ENCODE results near the gene RFNG. TPM values are rescaled to one million over a fixed set of nuclear protein-coding genes. Genes with fewer than 3 reads are reported as not detected.

Gene RFNG
- total RNA-seq, 2 experiments from 2014 or later = 17.6 to 18.0 TPM

- Mint-ChIP-seq H3K36me3 (ENCODE audit: low read depth) (peaks cover 2% of the 10 kb centered on the region), H3K27me3 (ENCODE audit: low read depth) (no peaks in the 10 kb centered on the region), H3K4me1 (ENCODE audit: low read depth) (peaks cover 13% of the 10 kb centered on the region), H3K4me3 (no peak overlapping the region), H3K9me3 (no peaks in the 10 kb centered on the region), H3K27ac (no peak overlapping the region)
- intact Hi-C loops (cut with micrococcal nuclease) = no loop called here
- DNase-seq = no peak
- CTCF ChIA-PET = interaction anchor here (1.0 kb wide), 1 partner anchor 9 kb away, joined by 4 read pairs; the partner anchor contains the start of gene DUS1L
Observed at GRCh38 chr17:82056729-82057621, 5.4 kb upstream of the RFNG start.

GRCh38 chr17:82055965-82056728, 4.5 kb upstream of the RFNG start:
- H3K36me3 Mint-ChIP-seq (ENCODE audit: low read depth) = peaks cover 2% of the 10 kb centered on the region
- no peaks in the 10 kb centered on the region for H3K9me3 Mint-ChIP-seq
- no peak overlapping the region for H3K4me3 Mint-ChIP-seq
- H3K27ac Mint-ChIP-seq = no peak overlapping the region
- intact Hi-C loops (cut with micrococcal nuclease) = no loop called here
- CTCF ChIA-PET = interaction anchor here (1.0 kb wide), 1 partner anchor 10 kb away, joined by 4 read pairs; the partner anchor contains the start of gene DUS1L
- peaks cover 13% of the 10 kb centered on the region for H3K4me1 Mint-ChIP-seq (ENCODE audit: low read depth)
- H3K27me3 Mint-ChIP-seq (ENCODE audit: low read depth) = no peaks in the 10 kb centered on the region
- no peak for DNase-seq

- Mint-ChIP-seq H3K27me3 (ENCODE audit: low read depth) (no peaks in the 10 kb centered on the region), H3K4me1 (ENCODE audit: low read depth) (peaks cover 19% of the 10 kb centered on the region), H3K9me3 (no peaks in the 10 kb centered on the region), H3K27ac (no peak overlapping the region), H3K36me3 (ENCODE audit: low read depth) (peaks cover 2% of the 10 kb centered on the region), H3K4me3 (no peak overlapping the region)
- CTCF ChIA-PET = interaction anchor here (1.1 kb wide), 1 partner anchor 133 kb away, joined by 3 read pairs; no protein-coding TSS in a partner anchor
- no peak for DNase-seq
- intact Hi-C loops (cut with micrococcal nuclease) = no loop called here
Observed at GRCh38 chr17:82055023-82055964, 3.7 kb upstream of the RFNG start.

GRCh38 chr17:82054351-82055022, 2.9 kb upstream of the RFNG start:
- intact Hi-C loops (cut with micrococcal nuclease) = no loop called here
- H3K9me3 Mint-ChIP-seq = no peaks in the 10 kb centered on the region
- CTCF ChIA-PET = interaction anchor here (0.6 to 1.1 kb wide), 2 partner anchors 14 to 133 kb away, joined by 3 read pairs; no protein-coding TSS in a partner anchor
- DNase-seq = no peak
- H3K4me1 Mint-ChIP-seq (ENCODE audit: low read depth) = peaks cover 22% of the 10 kb centered on the region
- no peak overlapping the region for H3K27ac Mint-ChIP-seq
- no peaks in the 10 kb centered on the region for H3K27me3 Mint-ChIP-seq (ENCODE audit: low read depth)
- H3K36me3 Mint-ChIP-seq (ENCODE audit: low read depth) = peaks cover 2% of the 10 kb centered on the region
- peak overlapping the region; percentile 24 for H3K4me3 Mint-ChIP-seq

- no peak for DNase-seq
- CTCF ChIA-PET = interaction anchor here (0.6 kb wide), 1 partner anchor 15 kb away, joined by 3 read pairs; no protein-coding TSS in a partner anchor
- Mint-ChIP-seq H3K27ac (no peak overlapping the region), H3K4me1 (ENCODE audit: low read depth) (peaks cover 22% of the 10 kb centered on the region), H3K27me3 (ENCODE audit: low read depth) (no peaks in the 10 kb centered on the region), H3K9me3 (no peaks in the 10 kb centered on the region), H3K36me3 (ENCODE audit: low read depth) (peaks cover 2% of the 10 kb centered on the region), H3K4me3 (peak overlapping the region; percentile 84)
- intact Hi-C loops (cut with micrococcal nuclease) = no loop called here
Observed at GRCh38 chr17:82053556-82054263, 2.1 kb upstream of the RFNG start.

- peaks cover 2% of the 10 kb centered on the region for H3K36me3 Mint-ChIP-seq (ENCODE audit: low read depth)
- H3K27me3 Mint-ChIP-seq (ENCODE audit: low read depth) = no peaks in the 10 kb centered on the region
- H3K4me1 Mint-ChIP-seq (ENCODE audit: low read depth) = peaks cover 22% of the 10 kb centered on the region
- CTCF ChIA-PET = no interaction called here
- DNase-seq = no peak
- intact Hi-C loops (cut with micrococcal nuclease) = no loop called here
- no peak overlapping the region for H3K27ac Mint-ChIP-seq
- no peaks in the 10 kb centered on the region for H3K9me3 Mint-ChIP-seq
- peak overlapping the region; percentile 84 for H3K4me3 Mint-ChIP-seq
Observed at GRCh38 chr17:82053130-82053529, 1.5 kb upstream of the RFNG start.

- Mint-ChIP-seq H3K27ac (peak overlapping the region; percentile 41), H3K4me1 (ENCODE audit: low read depth) (peaks cover 22% of the 10 kb centered on the region), H3K4me3 (peak overlapping the region; percentile 84), H3K36me3 (ENCODE audit: low read depth) (no peaks in the 10 kb centered on the region), H3K9me3 (no peaks in the 10 kb centered on the region), H3K27me3 (ENCODE audit: low read depth) (no peaks in the 10 kb centered on the region)
- DNase-seq = no peak
- CTCF ChIA-PET = no interaction called here
- intact Hi-C loops (cut with micrococcal nuclease) = no loop called here
Observed at GRCh38 chr17:82052638-82053059, 1.0 kb upstream of the RFNG start.

GRCh38 chr17:82050761-82051641, 610 bp downstream of the RFNG start:
- peaks cover 22% of the 10 kb centered on the region for H3K4me1 Mint-ChIP-seq (ENCODE audit: low read depth)

GRCh38 chr17:82050152-82050760, 1.4 kb downstream of the RFNG start:
- no peak for DNase-seq
- intact Hi-C loops (cut with micrococcal nuclease) = no loop called here
- Mint-ChIP-seq H3K4me1 (ENCODE audit: low read depth) (peaks cover 22% of the 10 kb centered on the region), H3K4me3 (peak overlapping the region; percentile 82), H3K9me3 (no peaks in the 10 kb centered on the region), H3K27me3 (ENCODE audit: low read depth) (no peaks in the 10 kb centered on the region), H3K27ac (no peak overlapping the region), H3K36me3 (ENCODE audit: low read depth) (peaks cover 3% of the 10 kb centered on the region)
- CTCF ChIA-PET = interaction anchor here (0.5 to 1.4 kb wide), 2 partner anchors 13 to 149 kb away, joined by 3 read pairs; partner anchors contain the start of gene DCXR

More at GRCh38 chr17:82050761-82051641, 610 bp downstream of the RFNG start:
- H3K27me3 Mint-ChIP-seq (ENCODE audit: low read depth) = no peaks in the 10 kb centered on the region
- H3K4me3 Mint-ChIP-seq = peak overlapping the region; percentile 82
- DNase-seq = no peak
- H3K36me3 Mint-ChIP-seq (ENCODE audit: low read depth) = peaks cover 3% of the 10 kb centered on the region
- intact Hi-C loops (cut with micrococcal nuclease) = no loop called here
- no peaks in the 10 kb centered on the region for H3K9me3 Mint-ChIP-seq
- peak overlapping the region; percentile 56 for H3K27ac Mint-ChIP-seq
- CTCF ChIA-PET = interaction anchor here (1.4 kb wide), 1 partner anchor 13 kb away, joined by 3 read pairs; the partner anchor contains the start of gene DCXR

- CTCF ChIA-PET = no interaction called here
- Mint-ChIP-seq H3K27ac (no peak overlapping the region), H3K4me1 (ENCODE audit: low read depth) (peaks cover 22% of the 10 kb centered on the region), H3K9me3 (no peaks in the 10 kb centered on the region), H3K4me3 (no peak overlapping the region), H3K36me3 (ENCODE audit: low read depth) (peaks cover 3% of the 10 kb centered on the region), H3K27me3 (ENCODE audit: low read depth) (no peaks in the 10 kb centered on the region)
- no peak for DNase-seq
- intact Hi-C loops (cut with micrococcal nuclease) = no loop called here
Observed at GRCh38 chr17:82049521-82049971, 2.1 kb downstream of the RFNG start.
